Measurements from ENCODE around the gene LEKR1.

Gene LEKR1

DNA sequence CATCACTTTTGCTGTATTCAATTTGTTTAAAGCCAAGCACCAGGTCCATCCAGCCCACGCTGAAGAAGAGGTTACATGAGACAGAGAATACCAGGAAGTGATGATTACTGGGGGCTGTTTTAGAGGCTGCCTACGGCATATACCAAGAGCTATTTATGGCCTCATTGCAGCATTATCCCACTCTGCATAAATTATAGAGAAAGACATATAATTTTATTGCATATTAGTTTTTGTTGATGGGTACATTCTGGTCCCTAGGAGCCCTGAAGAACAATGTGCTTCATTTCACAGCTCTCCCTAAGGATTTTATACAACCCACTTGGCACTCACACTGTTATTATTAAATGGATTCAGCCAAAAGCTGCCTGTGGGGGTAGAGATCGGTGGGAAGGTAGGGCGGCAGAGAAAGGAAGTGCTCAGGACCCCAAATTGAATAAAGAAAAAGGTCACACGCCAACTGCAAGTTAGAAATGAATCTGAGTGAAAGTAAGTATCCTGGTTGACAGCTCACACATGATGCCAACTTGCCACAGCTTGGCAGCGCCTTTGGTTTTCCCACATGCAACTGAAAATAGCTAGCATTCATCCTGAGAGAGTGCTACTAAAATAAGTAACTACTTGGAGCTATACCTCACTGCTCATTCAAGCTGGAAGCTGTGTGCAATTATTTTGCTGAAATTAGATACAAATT is 260.1 kb downstream of the LEKR1 start:
- DNase-seq = no peak

DNA sequence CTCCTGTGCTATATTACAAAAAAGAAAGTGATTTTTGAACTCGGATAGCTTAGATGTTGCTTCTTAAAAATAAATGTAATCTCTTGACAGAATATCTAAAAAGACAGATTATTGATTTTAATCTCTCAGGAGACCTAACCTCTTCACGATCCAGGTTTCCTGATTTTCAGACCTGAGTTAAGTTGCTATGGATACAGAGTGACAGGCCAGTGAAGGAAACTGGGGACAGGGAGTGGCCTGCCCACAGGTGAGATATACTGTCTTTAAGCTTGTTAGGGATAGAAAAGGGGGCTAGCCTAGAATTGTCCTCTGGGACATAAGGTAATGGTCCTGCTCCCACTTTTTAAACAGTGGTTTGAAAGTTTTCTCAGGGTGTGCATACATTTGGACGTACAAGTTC is 260.6 kb downstream of the LEKR1 start:
- DNase-seq = no peak

DNA sequence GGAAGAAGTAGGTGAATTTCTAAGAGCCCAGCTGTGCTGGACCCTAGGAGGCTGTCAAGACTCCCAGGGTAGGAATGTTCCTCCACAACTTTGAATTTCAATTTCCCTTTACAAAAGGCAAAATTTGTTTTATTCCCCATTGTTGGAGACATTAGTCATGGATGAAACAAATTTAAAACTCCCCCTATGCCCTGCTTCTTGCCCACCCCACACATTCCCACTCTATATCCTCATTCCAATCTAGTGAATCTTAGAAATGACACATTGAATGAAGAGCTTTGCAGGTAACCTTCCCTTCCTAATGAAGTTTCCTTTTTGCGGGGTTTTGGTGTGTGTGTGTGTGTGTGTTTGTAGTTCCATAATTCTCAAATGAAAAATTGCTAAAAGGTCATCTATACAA is 261.2 kb downstream of the LEKR1 start:
- DNase-seq = peak; percentile 45

DNA sequence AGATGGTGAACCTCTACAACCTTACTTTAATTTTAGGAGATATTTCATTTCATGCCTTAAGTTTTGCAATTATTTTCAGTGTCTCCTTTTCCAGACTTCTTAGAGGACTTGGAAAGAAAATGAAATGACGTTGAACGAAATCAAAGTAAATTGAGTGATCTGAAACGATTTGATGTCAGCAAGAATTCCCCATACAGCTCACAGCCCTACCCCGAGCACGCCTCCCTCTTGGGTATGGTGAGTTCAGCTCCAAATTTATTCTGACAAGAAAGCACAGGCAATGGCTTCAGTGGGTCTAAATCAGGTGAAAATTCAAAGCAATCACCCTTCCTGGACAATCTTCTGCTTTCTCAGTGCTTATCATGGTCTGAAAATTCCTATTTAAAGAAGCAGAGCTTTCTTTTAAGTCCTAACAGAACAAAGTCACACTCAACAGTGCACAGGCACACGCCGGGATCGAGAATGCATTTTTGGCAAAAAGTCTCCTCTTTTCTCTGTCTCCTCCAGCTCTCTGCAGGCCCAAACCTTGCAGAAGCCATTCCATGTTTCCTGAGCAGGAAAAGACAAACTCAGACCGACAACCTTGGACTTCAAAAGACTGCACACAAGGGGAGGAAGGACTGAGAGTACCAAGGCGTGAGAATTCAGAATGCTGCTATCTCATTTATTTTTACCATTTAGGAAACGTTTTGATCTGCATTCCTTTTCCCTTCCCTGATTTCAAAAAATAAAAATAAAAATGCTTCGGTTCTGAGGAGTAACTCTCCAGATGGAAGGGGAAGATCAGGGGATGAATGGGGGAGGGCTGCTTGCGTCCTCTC is 261.8 kb downstream of the LEKR1 start:
- DNase-seq = no peak

DNA sequence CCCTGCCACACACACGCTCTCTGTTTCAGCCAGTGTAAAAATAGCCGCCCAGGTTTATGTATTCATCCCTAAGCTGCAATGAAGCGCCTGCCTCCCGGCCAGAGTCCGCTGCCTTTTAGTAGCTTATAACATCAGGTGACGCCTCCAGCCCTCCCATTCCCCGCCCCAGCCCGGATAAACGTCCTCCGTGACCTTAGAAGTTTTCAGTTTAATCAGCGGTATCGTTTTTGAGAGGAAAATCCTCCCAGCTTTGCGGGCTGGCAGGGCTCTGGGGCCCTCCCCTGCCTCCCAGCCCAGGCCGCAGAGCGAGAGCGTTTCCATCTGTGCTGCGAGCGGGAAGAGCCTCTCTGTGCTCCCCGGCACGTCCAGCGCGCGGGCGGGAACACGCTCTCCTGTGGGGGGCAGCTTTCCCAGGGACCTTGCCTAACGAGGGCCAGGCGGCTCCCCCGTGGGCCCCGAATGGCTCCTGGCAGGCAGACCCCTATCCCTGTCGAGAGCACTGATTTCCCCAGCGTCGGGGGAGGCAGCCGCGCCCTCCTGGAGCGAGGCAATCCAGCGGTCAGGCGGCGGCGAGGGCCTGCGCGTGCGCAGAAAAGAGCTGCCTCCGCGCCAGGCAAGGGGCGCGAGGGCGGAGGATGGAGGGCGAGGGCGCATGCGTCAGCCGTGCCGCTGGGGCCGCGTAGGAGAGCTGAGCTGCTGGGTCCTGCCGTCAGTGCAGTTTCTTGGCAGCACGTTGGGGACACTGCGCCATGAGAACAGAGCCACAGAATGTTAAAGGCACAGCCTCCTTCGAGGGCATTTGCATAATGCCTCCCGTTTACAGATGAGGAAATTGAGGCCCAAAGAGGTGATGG is 262.7 kb downstream of the LEKR1 start:
- DNase-seq = peak; percentile 92

DNA sequence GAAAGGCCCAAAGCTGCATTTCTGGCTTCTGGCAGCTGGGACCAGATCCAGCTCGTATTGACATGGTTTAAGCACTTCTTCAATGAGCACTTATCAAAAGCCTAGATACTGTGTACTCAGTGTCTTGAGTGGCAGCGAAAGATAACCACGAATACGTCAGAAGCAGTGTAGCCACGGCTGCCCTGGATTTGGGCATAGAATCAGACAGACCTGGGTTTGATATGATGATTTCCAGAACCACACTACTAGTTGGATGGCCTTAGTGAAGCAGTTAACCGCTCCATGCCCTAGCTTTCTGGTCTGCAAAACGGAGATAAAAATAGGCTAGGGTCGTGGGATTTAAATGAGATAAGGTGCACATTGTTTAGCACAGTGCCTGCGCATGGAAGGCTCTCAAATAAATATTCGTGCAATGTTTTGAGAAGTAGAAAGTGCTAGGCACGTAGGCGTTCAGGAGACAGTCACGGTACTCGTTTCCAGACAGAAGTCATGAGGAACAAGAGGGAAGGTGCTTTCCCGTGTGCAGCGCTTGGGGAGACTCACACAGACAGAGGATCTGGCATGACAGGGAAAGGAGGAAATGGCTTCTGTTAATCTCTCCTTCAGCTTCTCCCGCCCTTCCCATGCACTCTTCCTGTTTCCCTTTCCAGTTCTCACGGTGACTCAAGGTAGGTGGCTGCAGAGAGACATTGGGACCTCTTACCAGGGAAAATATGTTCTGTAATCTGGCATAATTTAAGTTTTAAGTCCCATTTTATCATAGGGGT is 263.5 kb downstream of the LEKR1 start:
- no peak for DNase-seq

DNA sequence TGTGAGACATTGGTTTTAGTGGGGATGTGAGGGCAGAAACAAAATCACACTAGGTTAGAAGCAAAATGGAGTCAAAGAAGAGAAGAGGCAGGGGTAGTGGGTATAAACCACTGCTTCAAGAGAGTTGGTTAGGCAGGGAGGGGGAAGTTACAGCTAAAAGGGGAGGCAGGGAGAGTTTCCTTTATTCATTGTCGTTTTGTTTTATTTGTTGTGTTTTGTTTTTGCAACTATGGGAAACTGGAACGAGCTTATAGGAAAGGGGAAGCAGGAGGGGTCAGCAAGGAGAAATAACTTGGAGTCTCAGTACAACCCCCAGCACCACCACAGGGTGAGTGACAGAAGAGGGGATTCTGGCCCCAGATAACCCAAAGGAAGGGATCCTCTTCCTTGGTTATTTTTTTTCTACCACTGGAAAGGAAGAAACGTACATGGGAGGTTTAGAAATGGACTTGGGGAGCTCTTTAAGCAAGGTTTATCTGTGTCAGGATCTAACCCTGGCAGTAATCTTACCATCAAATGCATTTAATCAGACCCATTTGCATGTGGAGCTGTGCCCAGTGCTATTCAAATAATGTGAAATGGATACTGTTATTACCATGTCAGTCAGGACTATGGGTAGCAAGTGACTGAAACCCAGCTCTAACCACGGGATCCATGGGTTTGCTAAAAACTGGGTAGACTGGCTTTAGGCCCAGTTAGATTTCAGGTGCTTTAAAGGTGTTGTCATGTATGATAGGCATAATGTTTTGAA is 265.1 kb downstream of the LEKR1 start:
- no peak for DNase-seq

DNA sequence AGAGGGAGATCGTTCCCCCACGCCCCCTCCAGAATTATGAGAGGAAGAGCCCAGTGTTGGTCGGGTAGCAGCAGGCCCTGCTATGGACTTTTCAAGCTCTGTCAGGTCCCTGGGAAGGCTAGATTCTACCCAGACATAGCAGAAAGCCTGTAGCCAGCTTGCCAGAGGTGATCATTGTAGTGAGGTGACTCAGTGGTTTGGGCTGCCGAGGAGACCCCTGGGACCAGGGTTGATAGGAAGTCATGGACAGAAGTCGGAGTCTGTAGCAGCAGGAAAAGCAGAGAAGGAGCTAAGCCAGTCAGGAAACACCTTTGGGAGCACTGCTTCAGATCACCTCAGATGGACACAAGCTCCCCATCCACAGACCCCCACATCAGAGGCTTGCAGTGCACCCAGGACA is 266.1 kb downstream of the LEKR1 start:
- DNase-seq = no peak

DNA sequence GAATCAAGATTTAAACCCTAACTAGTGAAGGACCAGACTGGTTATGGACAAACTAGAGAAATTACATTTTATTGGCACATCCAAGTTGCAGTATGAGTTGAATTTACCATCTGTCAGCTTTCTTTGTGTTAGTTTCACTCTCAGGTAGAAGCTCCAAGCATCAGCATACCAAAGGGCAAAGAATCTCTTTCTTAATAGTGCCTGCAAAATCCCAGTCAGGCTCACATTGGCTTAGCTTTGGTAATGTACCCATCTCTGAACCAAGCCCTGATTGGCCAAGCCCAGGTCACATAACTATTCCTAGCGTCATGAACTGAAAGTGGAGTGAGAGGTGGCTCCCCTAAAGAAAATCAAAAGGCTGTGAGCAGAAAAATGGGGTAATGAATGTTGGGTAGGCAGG is 266.9 kb downstream of the LEKR1 start:
- DNase-seq = no peak

DNA sequence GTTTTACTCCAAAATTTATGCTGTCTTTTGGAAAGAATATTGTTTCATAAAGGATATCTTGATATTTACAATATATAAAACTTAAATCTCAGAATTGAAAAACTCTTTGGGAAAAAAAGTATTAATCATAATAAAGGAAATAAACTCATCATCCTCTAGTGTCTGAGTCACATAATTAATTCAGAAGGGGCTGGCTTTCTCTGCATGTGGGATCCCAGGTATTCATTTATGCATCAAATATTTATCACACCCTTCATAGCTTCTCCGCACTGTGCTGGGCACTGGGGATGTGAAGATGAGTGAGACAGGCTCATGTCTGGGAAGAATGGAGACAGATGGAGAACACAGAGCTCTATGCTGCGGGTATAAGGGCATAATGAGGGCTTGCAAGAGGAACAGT is 268.1 kb downstream of the LEKR1 start:
- DNase-seq = no peak

DNA sequence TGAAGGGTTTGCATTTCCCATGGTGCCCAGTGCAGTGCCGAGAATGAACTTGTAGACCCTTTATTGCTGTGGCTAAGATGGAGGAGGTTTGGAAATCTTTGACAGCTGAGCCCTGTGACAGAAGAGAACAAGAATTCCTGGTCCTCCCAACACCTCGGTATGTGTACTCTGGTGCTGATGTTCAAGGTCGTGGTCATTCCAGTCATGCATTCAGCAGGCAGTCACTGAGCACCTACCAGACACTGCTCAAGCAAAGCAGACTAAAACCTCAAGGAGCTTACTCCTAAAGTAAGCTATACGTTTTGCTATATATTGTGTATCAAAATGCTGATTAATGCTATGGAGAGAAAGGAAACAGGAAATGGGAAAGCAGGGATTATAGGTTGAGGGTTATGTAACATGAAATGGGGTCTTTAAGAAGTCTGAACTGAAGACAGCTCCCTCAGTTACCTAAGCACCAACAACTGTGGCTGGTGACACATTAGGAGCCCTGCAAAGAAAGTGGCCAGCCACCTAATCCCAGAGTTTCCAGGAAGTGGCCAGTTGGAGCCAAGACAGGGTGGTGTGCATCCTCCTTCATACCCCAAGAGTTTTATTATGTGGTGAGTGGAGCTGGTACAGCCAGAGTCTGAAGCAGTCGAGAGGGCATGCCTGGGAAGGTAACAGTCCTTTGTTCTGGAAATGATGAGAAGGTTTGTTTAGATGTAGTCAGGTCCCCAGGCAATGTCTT is 268.8 kb downstream of the LEKR1 start:
- peak; percentile 77 for DNase-seq

Measured in fibroblast of skin of abdomen (primary cell).